Activated CD8-positive, alpha-beta memory T cell treated with anti-CD3 and anti-CD28 coated beads, Interleukin-2, amount 50 U/mL, for 48 hours (primary cell): ENCODE results near the gene COL5A2.

Experiments
- DNase-seq: peaks from one replicate; pipeline ENCODE4 v3.0.0-alpha.2; 2020

The COL5A2 gene

GRCh38 chr2:189178054-189178453 is 1.5 kb downstream of the COL5A2 start:
- no peak for DNase-seq

GRCh38 chr2:189177251-189177840 is 2.2 kb downstream of the COL5A2 start:
- no peak for DNase-seq

GRCh38 chr2:189176516-189176915 is 3.0 kb downstream of the COL5A2 start:
- no peak for DNase-seq

- DNase-seq: no peak
Observed at GRCh38 chr2:189175869-189176433, 3.6 kb downstream of the COL5A2 start.

- no peak for DNase-seq
Observed at GRCh38 chr2:189171956-189172609, 7.5 kb downstream of the COL5A2 start.

- no peak for DNase-seq
Observed at GRCh38 chr2:189168856-189169499, 10.6 kb downstream of the COL5A2 start.

GRCh38 chr2:189165656-189166380 is 13.7 kb downstream of the COL5A2 start:
- DNase-seq: no peak

GRCh38 chr2:189164746-189165145 is 14.8 kb downstream of the COL5A2 start:
- no peak for DNase-seq

- DNase-seq: no peak
Observed at GRCh38 chr2:189163889-189164288, 15.7 kb downstream of the COL5A2 start.

GRCh38 chr2:189162566-189162965 is 17.0 kb downstream of the COL5A2 start:
- no peak for DNase-seq

GRCh38 chr2:189161894-189162293 is 17.7 kb downstream of the COL5A2 start:
- no peak for DNase-seq

- DNase-seq: no peak
Observed at GRCh38 chr2:189159717-189160116, 19.8 kb downstream of the COL5A2 start.

GRCh38 chr2:189159273-189159672 is 20.3 kb downstream of the COL5A2 start:
- no peak for DNase-seq

GRCh38 chr2:189157939-189158338 is 21.6 kb downstream of the COL5A2 start:
- DNase-seq: no peak

GRCh38 chr2:189157456-189157855 is 22.1 kb downstream of the COL5A2 start:
- no peak for DNase-seq

GRCh38 chr2:189155795-189156194 is 23.8 kb downstream of the COL5A2 start:
- DNase-seq: no peak

- no peak for DNase-seq
Observed at GRCh38 chr2:189153619-189154018, 25.9 kb downstream of the COL5A2 start.

GRCh38 chr2:189152483-189152882 is 27.1 kb downstream of the COL5A2 start:
- no peak for DNase-seq

GRCh38 chr2:189151906-189152305 is 27.7 kb downstream of the COL5A2 start:
- no peak for DNase-seq

GRCh38 chr2:189150033-189150432 is 29.5 kb downstream of the COL5A2 start:
- DNase-seq: no peak

GRCh38 chr2:189147989-189148388 is 31.6 kb downstream of the COL5A2 start:
- no peak for DNase-seq

- no peak for DNase-seq
Observed at GRCh38 chr2:189147361-189147760, 32.2 kb downstream of the COL5A2 start.

- DNase-seq: no peak
Observed at GRCh38 chr2:189146553-189146952, 33.0 kb downstream of the COL5A2 start.
